ENCODE results near the gene CPED1.

CPED1 gene

GRCh38 chr7:121109145-121109544 is 120.6 kb downstream of the CPED1 start:
- Histone ChIP-seq H3K27me3 (ENCODE audit: control insufficient read depth in 1 of 2, insufficient read depth in 1 of 2, low read length in 2 of 2) (no peaks in the 10 kb centered on the region), H3K23ac (ENCODE audit: low read length in 2 of 2) (no peak overlapping the region), H2BK5ac (ENCODE audit: low read depth, low read length, poor library complexity, severe bottlenecking) (no peak overlapping the region), H3K14ac (ENCODE audit: low read length in 2 of 2) (no peak overlapping the region), H4K8ac (ENCODE audit: low read length) (no peak overlapping the region), H3K4me1 (ENCODE audit: control insufficient read depth, insufficient read depth, low read depth, low read length) (no peaks in the 10 kb centered on the region), H2AFZ (ENCODE audit: low read depth, low read length) (no peak overlapping the region), H3K4me3 (ENCODE audit: insufficient read depth in 1 of 2, low read depth in 1 of 2, low read length in 2 of 2) (no peak overlapping the region), H3K79me1 (replicated peaks; ENCODE audit: low read length, poor library complexity, severe bottlenecking) (no peaks in the 10 kb centered on the region), H3K9ac (ENCODE audit: low read length) (no peak overlapping the region), H2BK12ac (ENCODE audit: low read length in 2 of 2) (no peak overlapping the region), H3K18ac (ENCODE audit: low read depth in 1 of 2, low read length in 2 of 2) (no peak overlapping the region), H4K91ac (ENCODE audit: low read length) (no peak overlapping the region), H2BK120ac (ENCODE audit: low read depth, low read length) (no peak overlapping the region), H3K27ac (ENCODE audit: low read length, poor library complexity, severe bottlenecking) (no peak overlapping the region), H3K9me3 (ENCODE audit: control insufficient read depth, low read length) (no peaks in the 10 kb centered on the region), H2AK5ac (ENCODE audit: low read length, severe bottlenecking) (no peak overlapping the region), H3K36me3 (ENCODE audit: control insufficient read depth in 1 of 2, insufficient read depth in 2 of 2, low read depth in 1 of 2, low read length in 2 of 2) (no peaks in the 10 kb centered on the region), H2BK15ac (ENCODE audit: low read depth, poor library complexity, severe bottlenecking) (no peak overlapping the region), H3K4ac (ENCODE audit: low read depth in 1 of 2, low read length in 2 of 2) (no peak overlapping the region), H3K4me2 (ENCODE audit: low read length, poor library complexity, severe bottlenecking) (no peak overlapping the region)
- 89% methylated on average over 6 of the region's 6 CpGs for WGBS
- DNase-seq = no peak

- peak; percentile 40 for DNase-seq
- Histone ChIP-seq H4K8ac (ENCODE audit: low read length) (no peak overlapping the region), H3K9ac (ENCODE audit: low read length) (no peak overlapping the region), H2AFZ (ENCODE audit: low read depth, low read length) (no peak overlapping the region), H3K4me2 (ENCODE audit: low read length, poor library complexity, severe bottlenecking) (no peak overlapping the region), H3K27me3 (ENCODE audit: control insufficient read depth in 1 of 2, insufficient read depth in 1 of 2, low read length in 2 of 2) (no peaks in the 10 kb centered on the region), H3K9me3 (ENCODE audit: control insufficient read depth, low read length) (no peaks in the 10 kb centered on the region), H3K14ac (ENCODE audit: low read length in 2 of 2) (no peak overlapping the region), H3K27ac (ENCODE audit: low read length, poor library complexity, severe bottlenecking) (no peak overlapping the region), H3K4me1 (ENCODE audit: control insufficient read depth, insufficient read depth, low read depth, low read length) (no peaks in the 10 kb centered on the region), H3K36me3 (ENCODE audit: control insufficient read depth in 1 of 2, insufficient read depth in 2 of 2, low read depth in 1 of 2, low read length in 2 of 2) (no peaks in the 10 kb centered on the region), H4K91ac (ENCODE audit: low read length) (no peak overlapping the region), H3K79me1 (replicated peaks; ENCODE audit: low read length, poor library complexity, severe bottlenecking) (no peaks in the 10 kb centered on the region), H3K4me3 (ENCODE audit: insufficient read depth in 1 of 2, low read depth in 1 of 2, low read length in 2 of 2) (no peak overlapping the region), H2AK5ac (ENCODE audit: low read length, severe bottlenecking) (no peak overlapping the region), H2BK120ac (ENCODE audit: low read depth, low read length) (no peak overlapping the region), H2BK12ac (ENCODE audit: low read length in 2 of 2) (no peak overlapping the region), H3K23ac (ENCODE audit: low read length in 2 of 2) (no peak overlapping the region), H3K18ac (ENCODE audit: low read depth in 1 of 2, low read length in 2 of 2) (no peak overlapping the region), H3K4ac (ENCODE audit: low read depth in 1 of 2, low read length in 2 of 2) (no peak overlapping the region), H2BK5ac (ENCODE audit: low read depth, low read length, poor library complexity, severe bottlenecking) (no peak overlapping the region), H2BK15ac (ENCODE audit: low read depth, poor library complexity, severe bottlenecking) (no peak overlapping the region)
These were observed 124.8 kb downstream of the CPED1 start for GRCh38 chr7:121113288-121113687.

- H3K23ac ChIP-seq (ENCODE audit: low read length in 2 of 2) = no peak overlapping the region
- no peak overlapping the region for H3K4me2 ChIP-seq (ENCODE audit: low read length, poor library complexity, severe bottlenecking)
- no peaks in the 10 kb centered on the region for H3K79me1 ChIP-seq (replicated peaks; ENCODE audit: low read length, poor library complexity, severe bottlenecking)
- H2BK5ac ChIP-seq (ENCODE audit: low read depth, low read length, poor library complexity, severe bottlenecking) = no peak overlapping the region
- DNase-seq = no peak
- H2AFZ ChIP-seq (ENCODE audit: low read depth, low read length) = no peak overlapping the region
- no peak overlapping the region for H4K91ac ChIP-seq (ENCODE audit: low read length)
- no peak overlapping the region for H3K18ac ChIP-seq (ENCODE audit: low read depth in 1 of 2, low read length in 2 of 2)
- no peak overlapping the region for H3K4ac ChIP-seq (ENCODE audit: low read depth in 1 of 2, low read length in 2 of 2)
- no CpG with 5 or more reads among the region's 1 CpG for WGBS
- H2BK12ac ChIP-seq (ENCODE audit: low read length in 2 of 2) = no peak overlapping the region
- H3K4me1 ChIP-seq (ENCODE audit: control insufficient read depth, insufficient read depth, low read depth, low read length) = no peaks in the 10 kb centered on the region
- no peaks in the 10 kb centered on the region for H3K27me3 ChIP-seq (ENCODE audit: control insufficient read depth in 1 of 2, insufficient read depth in 1 of 2, low read length in 2 of 2)
- H3K9me3 ChIP-seq (ENCODE audit: control insufficient read depth, low read length) = no peaks in the 10 kb centered on the region
- H3K4me3 ChIP-seq (ENCODE audit: insufficient read depth in 1 of 2, low read depth in 1 of 2, low read length in 2 of 2) = no peak overlapping the region
- H2AK5ac ChIP-seq (ENCODE audit: low read length, severe bottlenecking) = no peak overlapping the region
- no peak overlapping the region for H2BK120ac ChIP-seq (ENCODE audit: low read depth, low read length)
- H3K36me3 ChIP-seq (ENCODE audit: control insufficient read depth in 1 of 2, insufficient read depth in 2 of 2, low read depth in 1 of 2, low read length in 2 of 2) = no peaks in the 10 kb centered on the region
- H3K27ac ChIP-seq (ENCODE audit: low read length, poor library complexity, severe bottlenecking) = no peak overlapping the region
- no peak overlapping the region for H3K14ac ChIP-seq (ENCODE audit: low read length in 2 of 2)
- no peak overlapping the region for H4K8ac ChIP-seq (ENCODE audit: low read length)
- H3K9ac ChIP-seq (ENCODE audit: low read length) = no peak overlapping the region
- no peak overlapping the region for H2BK15ac ChIP-seq (ENCODE audit: low read depth, poor library complexity, severe bottlenecking)
These were observed 127.9 kb downstream of the CPED1 start for GRCh38 chr7:121116396-121116795.

GRCh38 chr7:121119047-121119446 is 130.5 kb downstream of the CPED1 start:
- Histone ChIP-seq H3K23ac (ENCODE audit: low read length in 2 of 2) (no peak overlapping the region), H2BK120ac (ENCODE audit: low read depth, low read length) (no peak overlapping the region), H3K27ac (ENCODE audit: low read length, poor library complexity, severe bottlenecking) (no peak overlapping the region), H2BK15ac (ENCODE audit: low read depth, poor library complexity, severe bottlenecking) (no peak overlapping the region), H3K9me3 (ENCODE audit: control insufficient read depth, low read length) (no peaks in the 10 kb centered on the region), H3K14ac (ENCODE audit: low read length in 2 of 2) (no peak overlapping the region), H2BK12ac (ENCODE audit: low read length in 2 of 2) (no peak overlapping the region), H3K18ac (ENCODE audit: low read depth in 1 of 2, low read length in 2 of 2) (no peak overlapping the region), H2AK5ac (ENCODE audit: low read length, severe bottlenecking) (no peak overlapping the region), H4K8ac (ENCODE audit: low read length) (no peak overlapping the region), H3K36me3 (ENCODE audit: control insufficient read depth in 1 of 2, insufficient read depth in 2 of 2, low read depth in 1 of 2, low read length in 2 of 2) (no peaks in the 10 kb centered on the region), H3K27me3 (ENCODE audit: control insufficient read depth in 1 of 2, insufficient read depth in 1 of 2, low read length in 2 of 2) (no peaks in the 10 kb centered on the region), H3K4me1 (ENCODE audit: control insufficient read depth, insufficient read depth, low read depth, low read length) (no peaks in the 10 kb centered on the region), H4K91ac (ENCODE audit: low read length) (no peak overlapping the region), H3K4me2 (ENCODE audit: low read length, poor library complexity, severe bottlenecking) (no peak overlapping the region), H3K4me3 (ENCODE audit: insufficient read depth in 1 of 2, low read depth in 1 of 2, low read length in 2 of 2) (no peak overlapping the region), H2AFZ (ENCODE audit: low read depth, low read length) (no peak overlapping the region), H2BK5ac (ENCODE audit: low read depth, low read length, poor library complexity, severe bottlenecking) (no peak overlapping the region), H3K79me1 (replicated peaks; ENCODE audit: low read length, poor library complexity, severe bottlenecking) (no peaks in the 10 kb centered on the region), H3K4ac (ENCODE audit: low read depth in 1 of 2, low read length in 2 of 2) (no peak overlapping the region), H3K9ac (ENCODE audit: low read length) (no peak overlapping the region)
- DNase-seq = no peak
- WGBS = 100% methylated on average over 5 of the region's 9 CpGs

Measured in mesenchymal stem cell (in vitro differentiated cells and primary cell).